CD14-positive monocyte (primary cell): ENCODE data around the gene CFAP300. TPM values are rescaled to one million over a fixed set of nuclear protein-coding genes. Genes with fewer than 3 reads are reported as not detected.

Source experiments
- DNase-seq, 3 donors: peaks; one replicate each; pipeline ENCODE4 v3.0.0-alpha.2; 2011 to 2022
- H2AFZ ChIP-seq: 2 replicates; pipeline ENCODE4 v1.6.0; 2012; ENCODE audit warnings: mild to moderate bottlenecking, low read depth, low read length, inconsistent platforms; ENCODE audit not compliant: insufficient read depth, poor library complexity, severe bottlenecking
- H3K27ac ChIP-seq, 2 donors: 1 replicate in 1 of 2; 2 replicates in 1 of 2; pipeline ENCODE4 v1.5.1; 2012 to 2013; ENCODE audit warnings: low read length in 2 of 2, control low read depth in 1 of 2, inconsistent platforms in 1 of 2, low read depth in 1 of 2, mild to moderate bottlenecking in 1 of 2
- H3K27me3 ChIP-seq, 2 donors: one replicate each; pipeline versions ENCODE4 v1.6.0 to v1.6.1; 2011 to 2013; ENCODE audit warnings: low read length in 2 of 2; ENCODE audit not compliant: control insufficient read depth in 2 of 2, insufficient read depth in 2 of 2
- H3K36me3 ChIP-seq, 2 donors: replicated peaks in 1 of 2; 1 replicate in 1 of 2; 2 replicates in 1 of 2; pipeline versions ENCODE4 v1.5.1 to v1.6.1; 2012 to 2013; ENCODE audit warnings: low read length in 2 of 2, control low read depth in 1 of 2, inconsistent platforms in 1 of 2, mild to moderate bottlenecking in 1 of 2; ENCODE audit not compliant: insufficient read depth in 2 of 2, control insufficient read depth in 1 of 2
- H3K4me1 ChIP-seq, 2 donors: 1 replicate in 1 of 2; 2 replicates in 1 of 2; pipeline versions ENCODE4 v1.5.1 to v1.6.1; 2012 to 2013; ENCODE audit warnings: low read length in 2 of 2, control low read depth in 1 of 2, inconsistent platforms in 1 of 2, mild to moderate bottlenecking in 1 of 2, moderate library complexity in 1 of 2; ENCODE audit not compliant: insufficient read depth in 2 of 2, control insufficient read depth in 1 of 2
- H3K4me2 ChIP-seq: replicated peaks from 2 replicates; pipeline ENCODE3; 2012; ENCODE audit warnings: low read length, moderate library complexity, mild to moderate bottlenecking; ENCODE audit not compliant: poor library complexity, severe bottlenecking; ENCODE audit errors: extremely low read depth
- H3K4me3 ChIP-seq, 3 experiments: fragments of 200-600 bp in 1 of 3; sonication (generic) in 1 of 3; replicated peaks in 1 of 3; 1 replicate in 2 of 3; 2 replicates in 1 of 3; pipeline ENCODE4 v1.5.1; 2011 to 2013; ENCODE audit warnings: low read length in 3 of 3, mild to moderate bottlenecking in 3 of 3, control low read depth in 2 of 3, low read depth in 2 of 3, inconsistent platforms in 1 of 3, moderate library complexity in 1 of 3
- H3K79me2 ChIP-seq: 2 replicates; pipeline ENCODE4 v1.6.0; 2012; ENCODE audit warnings: mild to moderate bottlenecking, control low read depth, inconsistent platforms, low read length, moderate library complexity; ENCODE audit not compliant: insufficient read depth
- H3K9ac ChIP-seq: 2 replicates; pipeline ENCODE4 v1.6.0; 2017; ENCODE audit warnings: low read length, mild to moderate bottlenecking; ENCODE audit not compliant: insufficient read depth, poor library complexity, severe bottlenecking
- H3K9me3 ChIP-seq, 2 donors: replicated peaks in 1 of 2; 1 replicate in 1 of 2; 2 replicates in 1 of 2; pipeline versions ENCODE4 v1.5.1 to v1.6.1; 2012 to 2013; ENCODE audit warnings: low read length in 2 of 2, control low read depth in 1 of 2; ENCODE audit not compliant: control insufficient read depth in 1 of 2, insufficient read depth in 1 of 2
- H4K20me1 ChIP-seq: 2 replicates; pipeline ENCODE4 v1.6.0; 2012; ENCODE audit warnings: mild to moderate bottlenecking, low read length, control low read depth, moderate library complexity; ENCODE audit not compliant: insufficient read depth
- H3K27ac Mint-ChIP-seq, 7 donors: one replicate each; pipeline ENCODE4 v1.8.0; 2020; ENCODE audit warnings: mild to moderate bottlenecking in 7 of 7, mixed read lengths in 7 of 7, moderate library complexity in 6 of 7, inconsistent platforms in 2 of 7
- H3K27me3 Mint-ChIP-seq, 3 donors: one replicate each; pipeline ENCODE4 v1.8.0; 2021 to 2022; ENCODE audit warnings: low read depth in 3 of 3, mild to moderate bottlenecking in 3 of 3, mixed read lengths in 3 of 3, moderate library complexity in 3 of 3, inconsistent platforms in 1 of 3
- H3K36me3 Mint-ChIP-seq, 2 donors: one replicate each; pipeline ENCODE4 v1.8.0; 2020; ENCODE audit warnings: mixed read lengths in 2 of 2, inconsistent platforms in 1 of 2, mild to moderate bottlenecking in 1 of 2
- H3K4me1 Mint-ChIP-seq: one replicate; pipeline ENCODE4 v1.8.0; 2020; ENCODE audit warnings: mild to moderate bottlenecking, mixed read lengths
- H3K4me3 Mint-ChIP-seq, 2 donors: one replicate each; pipeline ENCODE4 v1.8.0; 2020; ENCODE audit warnings: mild to moderate bottlenecking in 2 of 2, mixed read lengths in 2 of 2, moderate library complexity in 1 of 2
- H3K9me3 Mint-ChIP-seq, 7 donors: one replicate each; pipeline ENCODE4 v1.8.0; 2020 to 2022; ENCODE audit warnings: mixed read lengths in 7 of 7, mild to moderate bottlenecking in 6 of 7, moderate library complexity in 6 of 7, inconsistent platforms in 2 of 7
- WGBS: methylation state at CpG from one replicate; pipeline ENCODE4 v1.1.5; 2013; ENCODE audit warnings: missing lambda C conversion rate; ENCODE audit not compliant: insufficient coverage; 5-methylcytosine and 5-hydroxymethylcytosine counted together
- intact Hi-C, 2 donors: fragments of 100-400 bp; cut with micrococcal nuclease; formaldehyde crosslinking; loops; one replicate each; pipeline versions ENCODE4 v1.15.0 to v1.15.1; 2023
- polyA plus RNA-seq, 3 donors: library from polyadenylated mRNA; depleted of rRNA in 1 of 3; unstranded in 2 of 3; stranded (reverse) in 1 of 3; fragments of 300-500 nt in 2 of 3; fragments of >200 nt in 1 of 3; fragmentation: Illumina TruSeq in 2 of 3; gene quantifications; 1 replicate in 2 of 3; 2 replicates in 1 of 3; pipeline ENCODE4 v1.2.3, GENCODE V29; 2012 to 2021
- TF ChIP-seq, protein P1 (sequence below): fragments of 200-600 bp; IDR thresholded peaks from one replicate; pipeline ENCODE4 v1.8.0; 2022; ENCODE audit warnings: antibody characterized with exemption, mild to moderate bottlenecking

Gene CFAP300
- polyA plus RNA-seq, 3 donors: not detected

DNA sequence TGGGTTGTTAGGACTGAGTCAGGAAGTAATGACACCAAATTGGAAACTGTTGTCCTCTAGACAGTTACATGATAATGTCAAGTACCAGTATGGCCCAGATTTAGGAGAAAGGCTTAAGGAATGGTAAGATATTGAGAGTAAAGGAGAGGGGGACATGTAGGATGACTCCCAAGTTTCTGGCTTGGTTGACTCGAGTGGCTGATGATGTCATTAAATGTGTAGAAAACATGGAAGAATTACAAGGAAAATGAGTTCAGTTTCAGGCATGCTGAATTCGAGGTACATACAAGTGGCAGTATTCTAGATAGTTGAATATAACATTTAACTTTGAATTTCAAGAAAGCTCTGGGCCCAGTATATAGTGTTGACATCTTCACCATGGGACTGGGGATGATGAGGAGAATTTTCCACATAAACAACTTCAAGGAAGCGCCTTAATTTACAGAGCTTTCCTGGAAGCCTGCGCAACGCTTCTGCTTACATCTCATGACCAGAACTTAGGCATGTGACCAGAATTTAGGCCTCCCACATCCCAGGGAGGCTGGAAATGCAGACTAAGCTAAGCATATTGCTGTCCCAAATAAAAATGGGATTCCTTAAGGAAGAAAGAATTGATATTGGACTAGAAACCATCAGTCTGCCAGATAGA lies 3.8 kb downstream of the CFAP300 start:
- Mint-ChIP-seq H3K4me1 (peaks cover 2% of the 10 kb centered on the region), H3K4me3 (no peak overlapping the region), H3K27ac (no peak overlapping the region), H3K9me3 (peaks cover 0 to 17% (median 5%) of the 10 kb centered on the region in 7 donors), H3K36me3 (no peaks in the 10 kb centered on the region), H3K27me3 (peaks cover 35 to 43% (median 38%) of the 10 kb centered on the region in 3 donors)
- intact Hi-C loops: no loop called here
- WGBS: 93% methylated on average over 3 of the region's 5 CpGs
- Histone ChIP-seq H3K9me3 (peaks cover 0 to 9% of the 10 kb centered on the region in 2 donors), H3K36me3 (no peaks in the 10 kb centered on the region), H3K4me3 (no peak overlapping the region), H3K4me2 (no peak overlapping the region), H3K4me1 (no peaks in the 10 kb centered on the region), H3K79me2 (no peaks in the 10 kb centered on the region), H3K9ac (no peak overlapping the region), H3K27me3 (peaks cover 18 to 38% of the 10 kb centered on the region in 2 donors), H2AFZ (no peak overlapping the region), H4K20me1 (no peaks in the 10 kb centered on the region), H3K27ac (no peak overlapping the region)
- no peak for DNase-seq
- TF ChIP-seq, protein P1, sequence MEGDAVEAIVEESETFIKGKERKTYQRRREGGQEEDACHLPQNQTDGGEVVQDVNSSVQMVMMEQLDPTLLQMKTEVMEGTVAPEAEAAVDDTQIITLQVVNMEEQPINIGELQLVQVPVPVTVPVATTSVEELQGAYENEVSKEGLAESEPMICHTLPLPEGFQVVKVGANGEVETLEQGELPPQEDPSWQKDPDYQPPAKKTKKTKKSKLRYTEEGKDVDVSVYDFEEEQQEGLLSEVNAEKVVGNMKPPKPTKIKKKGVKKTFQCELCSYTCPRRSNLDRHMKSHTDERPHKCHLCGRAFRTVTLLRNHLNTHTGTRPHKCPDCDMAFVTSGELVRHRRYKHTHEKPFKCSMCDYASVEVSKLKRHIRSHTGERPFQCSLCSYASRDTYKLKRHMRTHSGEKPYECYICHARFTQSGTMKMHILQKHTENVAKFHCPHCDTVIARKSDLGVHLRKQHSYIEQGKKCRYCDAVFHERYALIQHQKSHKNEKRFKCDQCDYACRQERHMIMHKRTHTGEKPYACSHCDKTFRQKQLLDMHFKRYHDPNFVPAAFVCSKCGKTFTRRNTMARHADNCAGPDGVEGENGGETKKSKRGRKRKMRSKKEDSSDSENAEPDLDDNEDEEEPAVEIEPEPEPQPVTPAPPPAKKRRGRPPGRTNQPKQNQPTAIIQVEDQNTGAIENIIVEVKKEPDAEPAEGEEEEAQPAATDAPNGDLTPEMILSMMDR: no peak

DNA sequence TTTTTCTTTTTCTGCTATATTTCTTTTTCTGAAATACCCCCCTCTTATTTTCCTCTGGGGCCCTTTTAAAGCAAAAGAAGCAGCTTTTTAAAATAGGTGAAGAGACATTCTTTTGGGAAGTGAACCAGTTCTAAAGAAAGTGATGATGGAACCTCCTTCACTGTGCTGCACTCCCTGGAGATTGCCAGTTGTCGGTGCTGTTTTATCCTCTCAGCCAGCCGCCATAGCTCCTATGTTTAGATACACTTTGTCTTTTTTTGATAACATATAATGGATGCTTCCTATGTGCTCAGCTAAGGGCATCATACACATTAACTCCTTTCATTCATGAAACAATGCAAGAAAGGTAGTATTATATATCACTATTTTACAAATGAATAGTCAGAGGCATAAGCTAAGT lies 14.0 kb downstream of the CFAP300 start:
- Mint-ChIP-seq H3K27me3 (peaks cover 7 to 16% (median 12%) of the 10 kb centered on the region in 3 donors), H3K4me1 (no peaks in the 10 kb centered on the region), H3K4me3 (no peak overlapping the region), H3K36me3 (no peaks in the 10 kb centered on the region), H3K27ac (no peak overlapping the region), H3K9me3 (peaks cover 0 to 3% (median 0%) of the 10 kb centered on the region in 7 donors)
- Histone ChIP-seq H2AFZ (no peak overlapping the region), H3K9me3 (no peaks in the 10 kb centered on the region), H3K4me2 (no peak overlapping the region), H3K4me3 (no peak overlapping the region), H3K27me3 (peaks cover 2 to 3% of the 10 kb centered on the region in 2 donors), H3K27ac (no peak overlapping the region), H3K4me1 (no peaks in the 10 kb centered on the region), H3K36me3 (no peaks in the 10 kb centered on the region), H4K20me1 (no peaks in the 10 kb centered on the region), H3K79me2 (no peaks in the 10 kb centered on the region), H3K9ac (no peak overlapping the region)
- DNase-seq: no peak
- no CpG with 5 or more reads among the region's 2 CpGs for WGBS
- intact Hi-C loops: no loop called here
- TF ChIP-seq, protein P1: no peak
